HG03571 (cell line): ENCODE data around the gene NLRX1.
"Not testable (repeated sequence)": the region's sequence is repeated elsewhere in the genome, so short reads cannot be mapped to it uniquely, and the experiment has no call there.

ENCODE experiments used
- ATAC-seq: cut with Tn5 transposase; IDR thresholded peaks from one replicate; pipeline ENCODE4 v1.9.1; 2021; ENCODE audit not compliant: unreplicated experiment

Gene NLRX1

GRCh38 chr11:119153049-119153818, 15.3 kb upstream of the NLRX1 start:
- no peak for ATAC-seq

GRCh38 chr11:119154178-119154577, 14.3 kb upstream of the NLRX1 start:
- ATAC-seq: no peak

- no peak for ATAC-seq
Measured at GRCh38 chr11:119155733-119156492, 12.6 kb upstream of the NLRX1 start.

- no peak for ATAC-seq
Measured at GRCh38 chr11:119156496-119156895, 12.0 kb upstream of the NLRX1 start.

GRCh38 chr11:119157063-119157462, 11.5 kb upstream of the NLRX1 start:
- no peak for ATAC-seq

- no peak for ATAC-seq
Measured at GRCh38 chr11:119158467-119158866, 10.1 kb upstream of the NLRX1 start.

GRCh38 chr11:119160151-119160550, 8.4 kb upstream of the NLRX1 start:
- ATAC-seq: no peak

GRCh38 chr11:119161871-119162270, 6.7 kb upstream of the NLRX1 start:
- ATAC-seq: no peak

- no peak for ATAC-seq
Measured at GRCh38 chr11:119166368-119167076, 2.0 kb upstream of the NLRX1 start.

GRCh38 chr11:119167077-119167458, 1.5 kb upstream of the NLRX1 start:
- not testable (repeated sequence) for ATAC-seq

- no peak for ATAC-seq
Measured at GRCh38 chr11:119167933-119168332, 592 bp upstream of the NLRX1 start.

GRCh38 chr11:119169282-119169719, 776 bp downstream of the NLRX1 start:
- ATAC-seq: peak; percentile 16

GRCh38 chr11:119172513-119172912, 4.0 kb downstream of the NLRX1 start:
- no peak for ATAC-seq

- no peak for ATAC-seq
Measured at GRCh38 chr11:119173453-119173852, 4.9 kb downstream of the NLRX1 start.

- ATAC-seq: no peak
Measured at GRCh38 chr11:119175493-119176077, 7.1 kb downstream of the NLRX1 start.

- no peak for ATAC-seq
Measured at GRCh38 chr11:119178166-119178680, 9.7 kb downstream of the NLRX1 start.

GRCh38 chr11:119179342-119179741, 10.8 kb downstream of the NLRX1 start:
- ATAC-seq: no peak

- ATAC-seq: no peak
Measured at GRCh38 chr11:119179983-119180382, 11.5 kb downstream of the NLRX1 start.

- ATAC-seq: no peak
Measured at GRCh38 chr11:119180729-119181676, 12.5 kb downstream of the NLRX1 start.
